Measurements from ENCODE around the gene ECEL1.

Gene ECEL1

GRCh38 chr2:232492963-232493700 lies 5.5 kb upstream of the ECEL1 start:
- no peaks in the 10 kb centered on the region for H3K36me3 ChIP-seq (ENCODE audit: low read depth)
- no peak overlapping the region for H3K27ac ChIP-seq (ENCODE audit: poor library complexity, severe bottlenecking)
- H3K4me1 ChIP-seq (ENCODE audit: insufficient read depth, poor library complexity, severe bottlenecking): no peaks in the 10 kb centered on the region
- TF ChIP-seq CTCF (IDR thresholded peaks at IDR 0.05; ENCODE audit: poor library complexity, severe bottlenecking): no peak
- H3K4me3 ChIP-seq (ENCODE audit: severe bottlenecking): no peak overlapping the region
- peak; percentile 29 for DNase-seq (ENCODE audit: low spot score)
- peaks cover 12% of the 10 kb centered on the region for H3K27me3 ChIP-seq (ENCODE audit: insufficient read depth, poor library complexity, severe bottlenecking)
- H3K9me3 ChIP-seq (ENCODE audit: severe bottlenecking): no peaks in the 10 kb centered on the region
- no peak for ATAC-seq (ENCODE audit: low read depth)

DNA sequence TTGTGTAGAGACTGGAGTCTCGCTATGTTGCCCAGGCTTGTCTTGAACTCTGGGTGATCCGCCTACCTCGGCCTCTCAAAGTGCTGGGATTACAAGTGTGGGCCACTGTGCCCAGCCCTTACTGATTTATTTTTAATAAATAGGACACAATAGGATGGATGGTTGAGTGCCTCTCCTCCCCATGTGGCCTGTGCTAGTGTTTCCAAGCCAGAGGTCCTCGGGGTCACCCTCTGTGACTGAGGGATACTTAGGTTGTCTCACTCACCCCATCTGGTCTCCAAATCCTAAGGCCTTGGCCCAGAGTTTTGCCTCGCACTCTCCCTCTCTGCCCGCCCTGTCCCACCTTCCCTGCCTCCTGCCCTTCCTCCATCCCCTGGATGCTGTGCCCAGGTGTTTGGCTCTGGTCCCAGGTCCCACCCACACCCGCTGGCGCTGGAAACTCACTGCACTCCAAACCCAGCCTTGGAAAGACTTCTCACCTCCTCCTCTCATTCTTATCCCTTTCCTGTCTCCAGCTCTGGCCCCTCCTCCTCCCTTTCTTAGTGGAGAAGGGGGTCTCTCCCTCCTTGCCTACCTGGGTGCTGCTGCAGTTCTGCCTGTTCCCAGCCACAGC lies 4.7 kb upstream of the ECEL1 start:
- no peaks in the 10 kb centered on the region for H3K9me3 ChIP-seq (ENCODE audit: severe bottlenecking)
- peaks cover 16% of the 10 kb centered on the region for H3K27me3 ChIP-seq (ENCODE audit: insufficient read depth, poor library complexity, severe bottlenecking)
- DNase-seq (ENCODE audit: low spot score): peak; percentile 24
- H3K27ac ChIP-seq (ENCODE audit: poor library complexity, severe bottlenecking): no peak overlapping the region
- TF ChIP-seq CTCF (IDR thresholded peaks at IDR 0.05; ENCODE audit: poor library complexity, severe bottlenecking): no peak
- no peak overlapping the region for H3K4me3 ChIP-seq (ENCODE audit: severe bottlenecking)
- ATAC-seq (ENCODE audit: low read depth): no peak
- H3K36me3 ChIP-seq (ENCODE audit: low read depth): no peaks in the 10 kb centered on the region
- H3K4me1 ChIP-seq (ENCODE audit: insufficient read depth, poor library complexity, severe bottlenecking): no peaks in the 10 kb centered on the region

GRCh38 chr2:232491139-232491780 lies 3.6 kb upstream of the ECEL1 start:
- H3K27me3 ChIP-seq (ENCODE audit: insufficient read depth, poor library complexity, severe bottlenecking): peaks cover 27% of the 10 kb centered on the region
- no peaks in the 10 kb centered on the region for H3K9me3 ChIP-seq (ENCODE audit: severe bottlenecking)
- no peak overlapping the region for H3K4me3 ChIP-seq (ENCODE audit: severe bottlenecking)
- ATAC-seq (ENCODE audit: low read depth): no peak
- no peaks in the 10 kb centered on the region for H3K4me1 ChIP-seq (ENCODE audit: insufficient read depth, poor library complexity, severe bottlenecking)
- DNase-seq (ENCODE audit: low spot score): peak; percentile 23
- H3K36me3 ChIP-seq (ENCODE audit: low read depth): no peaks in the 10 kb centered on the region
- TF ChIP-seq CTCF (IDR thresholded peaks at IDR 0.05; ENCODE audit: poor library complexity, severe bottlenecking): no peak
- H3K27ac ChIP-seq (ENCODE audit: poor library complexity, severe bottlenecking): no peak overlapping the region

GRCh38 chr2:232490221-232491138 lies 2.8 kb upstream of the ECEL1 start:
- Histone ChIP-seq H3K36me3 (ENCODE audit: low read depth) (no peaks in the 10 kb centered on the region), H3K27ac (ENCODE audit: poor library complexity, severe bottlenecking) (no peak overlapping the region), H3K27me3 (ENCODE audit: insufficient read depth, poor library complexity, severe bottlenecking) (peaks cover 35% of the 10 kb centered on the region), H3K9me3 (ENCODE audit: severe bottlenecking) (no peaks in the 10 kb centered on the region), H3K4me3 (ENCODE audit: severe bottlenecking) (no peak overlapping the region), H3K4me1 (ENCODE audit: insufficient read depth, poor library complexity, severe bottlenecking) (no peaks in the 10 kb centered on the region)
- no peak for TF ChIP-seq CTCF (IDR thresholded peaks at IDR 0.05; ENCODE audit: poor library complexity, severe bottlenecking)
- no peak for ATAC-seq (ENCODE audit: low read depth)
- peak; percentile 60 for DNase-seq (ENCODE audit: low spot score)
